Calu3 (cell line): ENCODE measurements around the gene MYH6. TPM values are rescaled to one million over a fixed set of nuclear protein-coding genes. Genes with fewer than 3 reads are reported as not detected.
"Not testable (repeated sequence)": the region's sequence is repeated elsewhere in the genome, so short reads cannot be mapped to it uniquely, and the experiment has no call there.

Source experiments
- BruUV-seq: library from RNA; stranded (reverse); fragments of 400-500 nt; replicated peaks from 2 replicates; lab custom pipeline; 2021; lab: Mats Ljungman, UMichigan
- CTCF ChIA-PET: fragments of 300-600 bp; sonication (Branson Sonifier 250); formaldehyde crosslinking; loops from one replicate; lab custom pipeline; 2022; ENCODE audit warnings: antibody characterized with exemption; lab: Charles Lee
- DNase-seq: peaks from one replicate; pipeline ENCODE4 v3.0.0; 2022
- H3K27ac Mint-ChIP-seq: one replicate; pipeline ENCODE4 v1.8.0; 2022; ENCODE audit warnings: mixed read lengths; ENCODE audit not compliant: unreplicated experiment
- H3K27me3 Mint-ChIP-seq: one replicate; pipeline ENCODE4 v1.8.0; 2022; ENCODE audit warnings: mixed read lengths; ENCODE audit not compliant: unreplicated experiment
- H3K36me3 Mint-ChIP-seq: one replicate; pipeline ENCODE4 v1.8.0; 2022; ENCODE audit warnings: mild to moderate bottlenecking, moderate library complexity, mixed read lengths; ENCODE audit not compliant: insufficient read depth, unreplicated experiment
- H3K4me1 Mint-ChIP-seq: one replicate; pipeline ENCODE4 v1.8.0; 2022; ENCODE audit warnings: mild to moderate bottlenecking, low read depth, mixed read lengths; ENCODE audit not compliant: unreplicated experiment
- H3K4me3 Mint-ChIP-seq: one replicate; pipeline ENCODE4 v1.8.0; 2022; ENCODE audit warnings: mild to moderate bottlenecking, low read depth, moderate library complexity, mixed read lengths; ENCODE audit not compliant: unreplicated experiment
- H3K9me3 Mint-ChIP-seq: one replicate; pipeline ENCODE4 v1.8.0; 2022; ENCODE audit warnings: low read depth, mixed read lengths; ENCODE audit not compliant: unreplicated experiment
- intact Hi-C: fragments of 100-400 bp; cut with micrococcal nuclease; formaldehyde crosslinking; loops from one replicate; pipeline ENCODE4 v1.10.0; 2022; ENCODE audit not compliant: unreplicated experiment
- total RNA-seq: library from RNA; stranded (reverse); gene quantifications from 2 replicates; pipeline ENCODE4 v1.2.3, GENCODE V29; 2022
- TF ChIP-seq, protein P1 (sequence below): fragments of 200-600 bp; IDR thresholded peaks from one replicate; pipeline ENCODE4 v1.8.0; 2022; ENCODE audit warnings: antibody characterized with exemption; ENCODE audit not compliant: unreplicated experiment

Gene MYH6
- total RNA-seq, 1 experiment from 2014 or later = not detected

- TF ChIP-seq, protein P1, sequence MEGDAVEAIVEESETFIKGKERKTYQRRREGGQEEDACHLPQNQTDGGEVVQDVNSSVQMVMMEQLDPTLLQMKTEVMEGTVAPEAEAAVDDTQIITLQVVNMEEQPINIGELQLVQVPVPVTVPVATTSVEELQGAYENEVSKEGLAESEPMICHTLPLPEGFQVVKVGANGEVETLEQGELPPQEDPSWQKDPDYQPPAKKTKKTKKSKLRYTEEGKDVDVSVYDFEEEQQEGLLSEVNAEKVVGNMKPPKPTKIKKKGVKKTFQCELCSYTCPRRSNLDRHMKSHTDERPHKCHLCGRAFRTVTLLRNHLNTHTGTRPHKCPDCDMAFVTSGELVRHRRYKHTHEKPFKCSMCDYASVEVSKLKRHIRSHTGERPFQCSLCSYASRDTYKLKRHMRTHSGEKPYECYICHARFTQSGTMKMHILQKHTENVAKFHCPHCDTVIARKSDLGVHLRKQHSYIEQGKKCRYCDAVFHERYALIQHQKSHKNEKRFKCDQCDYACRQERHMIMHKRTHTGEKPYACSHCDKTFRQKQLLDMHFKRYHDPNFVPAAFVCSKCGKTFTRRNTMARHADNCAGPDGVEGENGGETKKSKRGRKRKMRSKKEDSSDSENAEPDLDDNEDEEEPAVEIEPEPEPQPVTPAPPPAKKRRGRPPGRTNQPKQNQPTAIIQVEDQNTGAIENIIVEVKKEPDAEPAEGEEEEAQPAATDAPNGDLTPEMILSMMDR = no peak
- Mint-ChIP-seq H3K4me1 (no peaks in the 10 kb centered on the region), H3K36me3 (no peaks in the 10 kb centered on the region), H3K27ac (no peak overlapping the region), H3K4me3 (no peak overlapping the region), H3K9me3 (no peaks in the 10 kb centered on the region), H3K27me3 (peaks cover 100% of the 10 kb centered on the region)
- intact Hi-C loops = no loop called here
- DNase-seq = no peak
- no TSS peak for BruUV-seq
- CTCF ChIA-PET = no interaction called here
These were observed 19.9 kb downstream of the MYH6 start for GRCh38 chr14:23387916-23388882.

- H3K27me3 Mint-ChIP-seq = peaks cover 100% of the 10 kb centered on the region
- CTCF ChIA-PET = no interaction called here
These were observed 21.1 kb downstream of the MYH6 start for GRCh38 chr14:23386999-23387398.

DNA sequence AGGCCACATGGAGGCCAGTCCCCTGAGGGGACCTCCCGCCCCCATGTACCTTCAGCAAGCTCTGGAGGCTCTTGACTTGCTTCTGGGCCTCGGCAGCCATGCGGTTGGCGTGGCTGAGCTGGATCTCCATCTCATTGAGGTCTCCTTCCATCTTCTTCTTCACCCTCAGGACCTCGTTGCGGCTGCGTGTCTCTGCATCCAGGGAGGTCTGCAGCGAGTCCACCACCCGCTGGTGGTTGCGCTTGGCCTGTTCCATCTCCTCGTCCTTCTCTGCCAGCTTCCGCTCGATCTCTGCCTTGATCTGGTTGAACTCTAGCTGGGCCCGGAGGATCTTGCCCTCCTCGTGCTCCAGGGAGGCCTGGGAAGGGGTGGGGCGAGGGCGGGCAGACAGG lies 21.8 kb downstream of the MYH6 start:
- H3K4me3 Mint-ChIP-seq, H3K9me3 Mint-ChIP-seq, intact Hi-C loops, DNase-seq, H3K36me3 Mint-ChIP-seq, H3K4me1 Mint-ChIP-seq, BruUV-seq, H3K27ac Mint-ChIP-seq: not testable (repeated sequence)
- H3K27me3 Mint-ChIP-seq = peaks cover 100% of the 10 kb centered on the region
- CTCF ChIA-PET = interaction anchor here (0.6 kb wide), 1 partner anchor 27 kb away, joined by 4 read pairs; no protein-coding TSS in a partner anchor

More at GRCh38 chr14:23386999-23387398, 21.1 kb downstream of the MYH6 start:
- DNase-seq = no peak
- no peaks in the 10 kb centered on the region for H3K36me3 Mint-ChIP-seq
- TF ChIP-seq, protein P1 = no peak
- BruUV-seq = no TSS peak
- no peak overlapping the region for H3K4me3 Mint-ChIP-seq
- H3K4me1 Mint-ChIP-seq = no peaks in the 10 kb centered on the region
- no peaks in the 10 kb centered on the region for H3K9me3 Mint-ChIP-seq
- intact Hi-C loops = no loop called here
- H3K27ac Mint-ChIP-seq = no peak overlapping the region

DNA sequence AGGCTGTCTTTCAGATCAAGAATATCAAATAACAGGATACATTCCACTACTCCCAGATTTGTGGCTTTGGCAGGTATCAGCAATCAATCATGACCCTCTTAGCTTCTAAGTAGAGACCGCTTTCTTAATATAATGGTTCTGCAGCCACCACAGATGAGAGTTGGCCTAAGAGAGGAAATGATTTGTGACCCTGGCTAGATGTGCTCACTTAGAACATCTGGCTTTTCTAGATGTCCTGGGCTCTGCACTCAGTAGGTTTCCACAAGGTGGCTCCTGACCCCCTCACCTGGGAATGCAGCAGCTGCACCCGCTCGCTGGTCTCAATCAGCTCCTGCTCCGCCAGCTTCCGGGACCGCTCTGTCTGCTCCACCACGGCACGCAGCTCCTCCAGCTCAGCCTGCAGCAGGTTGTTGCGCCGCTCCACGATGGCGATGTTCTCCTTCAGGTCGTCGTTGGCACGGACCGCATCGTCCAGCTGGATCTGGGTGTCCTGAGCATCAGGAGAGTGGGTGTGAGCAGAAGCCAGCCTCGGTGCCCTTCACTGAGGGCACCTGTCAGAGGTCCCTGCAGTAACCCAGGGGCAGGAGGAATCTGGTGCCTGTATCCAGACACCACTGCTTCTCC lies 22.3 kb downstream of the MYH6 start:
- Mint-ChIP-seq H3K9me3 (no peaks in the 10 kb centered on the region), H3K27ac (no peak overlapping the region), H3K4me3 (no peak overlapping the region), H3K36me3 (no peaks in the 10 kb centered on the region), H3K4me1 (no peaks in the 10 kb centered on the region), H3K27me3 (peaks cover 100% of the 10 kb centered on the region)
- no peak for DNase-seq
- BruUV-seq = no TSS peak
- TF ChIP-seq, protein P1 = no peak
- intact Hi-C loops = no loop called here
- CTCF ChIA-PET = interaction anchor here (0.6 kb wide), 2 partner anchors 28 to 1833 kb away, joined by 4 to 5 read pairs; no protein-coding TSS in a partner anchor
